Transverse colon (tissue), 4 donors: ENCODE measurements around the gene KSR1.

Experiments
- EP300 ChIP-seq: sonication (generic); formaldehyde crosslinking; IDR thresholded peaks from one replicate; pipeline ENCODE4 v1.6.1; 2017; ENCODE audit warnings: antibody characterized with exemption, low read depth
- POLR2A ChIP-seq: fragments of 450-650 bp; IDR thresholded peaks from one replicate; pipeline ENCODE4 v1.6.1; 2016; ENCODE audit warnings: antibody characterized with exemption, mild to moderate bottlenecking, moderate library complexity
- POLR2AphosphoS5 ChIP-seq, 3 donors: sonication (generic); formaldehyde crosslinking; IDR thresholded peaks; one replicate each; pipeline ENCODE4 v1.6.1; 2016; ENCODE audit warnings: antibody characterized with exemption in 3 of 3
- TF ChIP-seq, protein P1 (sequence below), 5 experiments: fragments of 200-600 bp in 3 of 5; fragments of 450-650 bp in 2 of 5; sonication (generic) in 3 of 5; IDR thresholded peaks; 1 replicate in 2 of 5; 2 replicates in 3 of 5; pipeline ENCODE4 v1.5.1; 2016 to 2017; ENCODE audit warnings: antibody characterized with exemption in 5 of 5, inconsistent platforms in 3 of 5, mild to moderate bottlenecking in 2 of 5, moderate library complexity in 1 of 5

DNA sequence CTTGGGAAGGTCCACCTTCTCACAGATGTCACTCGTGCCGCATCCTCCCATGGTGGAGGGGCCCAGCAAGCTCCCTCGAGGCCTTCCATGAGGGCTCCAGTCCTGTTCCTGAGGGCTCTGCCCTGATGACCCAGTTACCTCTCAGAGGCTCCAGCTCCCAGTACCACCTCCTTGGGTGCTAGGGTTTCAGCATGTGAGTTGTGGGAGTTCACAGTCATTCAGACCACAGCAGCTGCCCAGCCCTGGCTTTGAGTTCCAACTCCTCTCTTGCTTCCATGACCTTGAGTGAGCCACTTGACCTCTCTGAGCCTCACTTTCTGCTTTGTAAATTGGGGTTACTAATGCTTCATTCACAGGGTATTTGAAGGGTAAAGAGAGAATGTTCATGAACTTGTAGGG is 137.6 kb downstream of the KSR1 start:
- TF ChIP-seq POLR2A (no peak), EP300 (no peak), POLR2AphosphoS5 (IDR thresholded peaks at IDR 0.05) (no peak)
- TF ChIP-seq, protein P1, sequence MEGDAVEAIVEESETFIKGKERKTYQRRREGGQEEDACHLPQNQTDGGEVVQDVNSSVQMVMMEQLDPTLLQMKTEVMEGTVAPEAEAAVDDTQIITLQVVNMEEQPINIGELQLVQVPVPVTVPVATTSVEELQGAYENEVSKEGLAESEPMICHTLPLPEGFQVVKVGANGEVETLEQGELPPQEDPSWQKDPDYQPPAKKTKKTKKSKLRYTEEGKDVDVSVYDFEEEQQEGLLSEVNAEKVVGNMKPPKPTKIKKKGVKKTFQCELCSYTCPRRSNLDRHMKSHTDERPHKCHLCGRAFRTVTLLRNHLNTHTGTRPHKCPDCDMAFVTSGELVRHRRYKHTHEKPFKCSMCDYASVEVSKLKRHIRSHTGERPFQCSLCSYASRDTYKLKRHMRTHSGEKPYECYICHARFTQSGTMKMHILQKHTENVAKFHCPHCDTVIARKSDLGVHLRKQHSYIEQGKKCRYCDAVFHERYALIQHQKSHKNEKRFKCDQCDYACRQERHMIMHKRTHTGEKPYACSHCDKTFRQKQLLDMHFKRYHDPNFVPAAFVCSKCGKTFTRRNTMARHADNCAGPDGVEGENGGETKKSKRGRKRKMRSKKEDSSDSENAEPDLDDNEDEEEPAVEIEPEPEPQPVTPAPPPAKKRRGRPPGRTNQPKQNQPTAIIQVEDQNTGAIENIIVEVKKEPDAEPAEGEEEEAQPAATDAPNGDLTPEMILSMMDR (IDR thresholded peaks at IDR 0.05) = no peak
